ENCODE results near the gene SLC7A7. TPM values are rescaled to one million over a fixed set of nuclear protein-coding genes. Genes with fewer than 3 reads are reported as not detected.
A peak's percentile ranks its signal among the peaks of the same experiment; 100 is the strongest.

The SLC7A7 gene
- total and polyA plus RNA-seq, 2 of the 13 experiments (the other 11 are each of a cell fraction or from before 2014, with no cell fraction given), result 0.13 to 0.63 TPM

- TF ChIP-seq LRRFIP1 (CRISPR knock-in tag; conservative IDR thresholded peaks at IDR 0.05), result 0 out of 2 replicates have a peak, but pooled peaks have one; percentile 40
- TF ChIP-seq ZNF562 (CRISPR knock-in tag; IDR thresholded peaks at IDR 0.05; ENCODE audit: borderline replicate concordance), result no peak
- no peak for TF ChIP-seq SATB2 (CRISPR knock-in tag; IDR thresholded peaks at IDR 0.05)
- peak; percentile 52 for TF ChIP-seq AGO1 (IDR thresholded peaks at IDR 0.05; ENCODE audit: low read depth, low read length, poor library complexity, severe bottlenecking)
- TF ChIP-seq SRSF9 (IDR thresholded peaks at IDR 0.05; ENCODE audit: borderline replicate concordance, insufficient read depth, low read depth, low read length, poor library complexity, severe bottlenecking), result no peak
- TF ChIP-seq ZNF770 (CRISPR knock-in tag; IDR thresholded peaks at IDR 0.05), result peak; percentile 84
- peak; percentile 64; the same call in 1 of the 2 replicates for TF ChIP-seq NCOA1 (CRISPR knock-in tag; IDR thresholded peaks at IDR 0.05)
- 0 out of 2 replicates have a peak, but pooled peaks have one; percentile 23 for TF ChIP-seq ZNF724P (CRISPR knock-in tag; IDR thresholded peaks at IDR 0.05; ENCODE audit: borderline replicate concordance)
- TF ChIP-seq ATF7 (IDR thresholded peaks at IDR 0.05), result no peak
- TF ChIP-seq ATF7 (CRISPR knock-in tag; IDR thresholded peaks at IDR 0.05), result peak; percentile 89; the same call in 1 of the 2 replicates
- peak; percentile 87 for TF ChIP-seq ZNF704 (CRISPR knock-in tag; IDR thresholded peaks at IDR 0.05; ENCODE audit: borderline replicate concordance)
- peak; percentile 89 for TF ChIP-seq ZNF33B (CRISPR knock-in tag; IDR thresholded peaks at IDR 0.05)
- TF ChIP-seq FOXA1 (IDR thresholded peaks at IDR 0.05), result no peak
- no peak; the same call in 1 of the 2 replicates for TF ChIP-seq FOXA1 (CRISPR knock-in tag; IDR thresholded peaks at IDR 0.05)
- no peak for TF ChIP-seq DR1 (CRISPR knock-in tag; IDR thresholded peaks at IDR 0.05)
- TF ChIP-seq MAX (IDR thresholded peaks at IDR 0.05), result peak; percentile 87
- TF ChIP-seq SOX13 (IDR thresholded peaks at IDR 0.05), result no peak
- peak in 1 of 2 experiments; percentile 65; a peak in 1 of 4 replicates for TF ChIP-seq SOX13 (CRISPR knock-in tag; conservative IDR thresholded peaks at IDR 0.05 in 1 of 2, IDR thresholded peaks at IDR 0.05 in 1 of 2)
- peak; percentile 87; the same call in 1 of the 2 replicates for TF ChIP-seq ZNF362 (CRISPR knock-in tag; IDR thresholded peaks at IDR 0.05; ENCODE audit: borderline replicate concordance)
Observed at GRCh38 chr14:22852940-22853767, 37.9 kb upstream of the SLC7A7 start (continued).

All from HepG2 (cell line).